ENCODE data around the gene EXOC3. TPM values are rescaled to one million over a fixed set of nuclear protein-coding genes. Genes with fewer than 3 reads are reported as not detected.
"Not testable (repeated sequence)": the region's sequence is repeated elsewhere in the genome, so short reads cannot be mapped to it uniquely, and the experiment has no call there.

The EXOC3 gene
- total RNA-seq, 1 donor from 2014 or later = 23.8 TPM

DNA sequence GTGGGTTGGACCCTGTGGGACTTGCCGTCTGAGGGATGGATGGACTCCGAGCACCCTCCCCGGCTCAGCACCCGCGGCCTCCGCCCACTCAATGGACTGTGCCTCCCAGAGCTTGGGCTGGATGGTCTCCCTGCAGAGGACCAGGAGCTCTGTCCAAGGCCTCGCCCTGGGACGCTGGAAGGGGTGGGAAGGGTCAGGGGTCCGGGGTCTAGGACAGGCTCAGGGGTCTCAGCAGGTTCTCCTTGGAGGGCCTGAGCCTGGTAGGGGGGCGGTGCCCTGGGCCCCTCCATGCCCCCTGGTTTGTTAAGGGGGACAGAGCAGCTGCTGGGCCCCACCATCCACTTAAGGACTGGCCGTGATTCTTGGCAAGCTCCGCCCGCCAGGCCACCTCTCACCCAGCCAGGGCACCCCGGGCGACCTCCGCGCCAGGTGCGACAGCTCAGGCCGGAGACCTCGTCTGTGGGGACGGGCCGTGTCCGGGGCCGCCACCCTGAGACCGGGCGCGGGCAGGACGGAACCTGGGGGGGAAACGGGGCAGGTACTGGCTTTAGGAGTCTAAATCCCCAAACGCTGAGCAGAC lies 29.2 kb downstream of the EXOC3 start:
- TF ChIP-seq CTCF (conservative IDR thresholded peaks at IDR 0.05; ENCODE audit: low read depth, low read length) = no peak
- DNase-seq (ENCODE audit: low read depth) = no peak
- H3K4me3 ChIP-seq (ENCODE audit: low read depth, low read length) = peak overlapping the region; percentile 66

DNA sequence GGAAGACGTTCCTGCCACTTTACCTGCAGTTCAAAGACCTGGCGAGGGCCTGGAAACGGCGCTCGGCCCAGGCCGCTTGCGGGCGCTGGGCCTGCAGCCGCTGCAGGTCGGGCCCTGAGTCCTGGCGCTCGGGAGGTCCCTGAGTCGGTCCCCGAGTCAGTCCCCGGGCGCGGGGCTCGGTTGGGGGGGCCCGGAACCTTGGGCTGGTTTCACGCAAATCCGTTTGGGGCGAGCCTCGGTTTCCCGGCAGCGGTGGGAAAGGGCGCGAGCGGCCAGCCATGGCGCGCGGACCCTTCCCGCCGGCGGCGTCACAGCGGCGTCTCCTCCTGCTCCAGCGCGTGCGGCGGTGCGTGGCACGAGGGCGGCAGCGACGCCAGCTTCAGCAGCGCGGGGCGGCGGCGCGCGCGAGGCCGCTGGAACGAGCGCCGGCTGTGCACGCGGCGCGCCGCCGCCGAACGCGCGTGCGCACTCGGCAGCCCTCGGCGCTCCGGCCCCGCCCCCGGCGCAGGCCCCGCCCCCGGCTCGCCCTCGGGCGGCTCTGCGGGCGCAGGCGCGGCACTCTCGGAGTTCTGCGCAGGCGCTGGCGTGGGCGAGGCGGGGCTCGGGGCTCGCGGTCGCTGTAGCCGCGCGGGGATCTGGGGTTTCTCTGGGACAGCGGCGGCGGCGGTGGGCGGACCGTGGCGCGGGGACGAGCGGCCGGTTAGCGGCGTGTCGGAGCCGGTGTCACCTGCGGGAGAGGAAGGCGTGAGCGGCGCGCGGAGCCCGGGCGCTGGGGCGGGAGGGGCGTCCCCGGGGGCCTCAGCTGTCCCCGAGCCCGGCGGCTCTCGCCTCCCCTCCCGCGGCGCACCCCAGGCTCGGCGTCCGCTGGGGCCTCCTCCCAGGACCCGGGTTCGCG lies 29.9 kb downstream of the EXOC3 start:
- peak overlapping the region; percentile 85 for H3K4me3 ChIP-seq (ENCODE audit: low read depth, low read length)
- no peak for TF ChIP-seq CTCF (conservative IDR thresholded peaks at IDR 0.05; ENCODE audit: low read depth, low read length)
- DNase-seq (ENCODE audit: low read depth) = no peak

DNA sequence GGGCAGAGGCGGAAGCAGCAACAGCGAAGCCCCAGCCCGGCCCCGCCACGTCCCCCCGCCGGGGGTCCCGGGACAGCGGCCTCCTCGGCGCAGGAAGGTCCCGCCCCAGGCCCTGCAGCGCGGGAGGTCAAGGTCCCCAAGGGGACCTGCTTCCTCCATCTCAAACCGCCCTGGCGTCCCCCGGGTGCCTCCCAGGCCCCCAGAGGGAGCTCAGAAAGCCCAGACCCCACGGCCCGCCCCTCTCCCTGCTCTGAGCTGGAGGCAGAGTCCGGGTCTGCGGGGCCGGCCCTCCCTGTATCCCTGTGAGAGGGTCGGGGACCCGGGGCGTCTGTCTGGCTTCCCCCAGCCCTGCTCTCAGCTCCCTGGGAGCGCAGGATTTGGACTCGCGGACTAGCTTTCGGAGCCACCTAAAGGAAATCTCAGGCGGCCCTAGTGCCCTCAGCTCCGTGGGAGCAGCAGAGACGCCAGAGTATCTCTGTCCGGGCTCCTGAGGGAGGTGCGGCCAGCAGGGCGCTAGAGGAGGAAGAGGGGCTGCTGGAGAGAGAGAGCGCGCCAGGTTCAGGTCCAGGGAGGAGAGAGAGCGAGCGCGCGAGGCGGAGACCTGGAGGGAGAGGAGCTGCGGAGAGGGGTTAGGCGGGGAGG lies 30.7 kb downstream of the EXOC3 start:
- TF ChIP-seq CTCF (conservative IDR thresholded peaks at IDR 0.05; ENCODE audit: low read depth, low read length) = no peak
- peak overlapping the region; percentile 85 for H3K4me3 ChIP-seq (ENCODE audit: low read depth, low read length)
- no peak for DNase-seq (ENCODE audit: low read depth)

DNA sequence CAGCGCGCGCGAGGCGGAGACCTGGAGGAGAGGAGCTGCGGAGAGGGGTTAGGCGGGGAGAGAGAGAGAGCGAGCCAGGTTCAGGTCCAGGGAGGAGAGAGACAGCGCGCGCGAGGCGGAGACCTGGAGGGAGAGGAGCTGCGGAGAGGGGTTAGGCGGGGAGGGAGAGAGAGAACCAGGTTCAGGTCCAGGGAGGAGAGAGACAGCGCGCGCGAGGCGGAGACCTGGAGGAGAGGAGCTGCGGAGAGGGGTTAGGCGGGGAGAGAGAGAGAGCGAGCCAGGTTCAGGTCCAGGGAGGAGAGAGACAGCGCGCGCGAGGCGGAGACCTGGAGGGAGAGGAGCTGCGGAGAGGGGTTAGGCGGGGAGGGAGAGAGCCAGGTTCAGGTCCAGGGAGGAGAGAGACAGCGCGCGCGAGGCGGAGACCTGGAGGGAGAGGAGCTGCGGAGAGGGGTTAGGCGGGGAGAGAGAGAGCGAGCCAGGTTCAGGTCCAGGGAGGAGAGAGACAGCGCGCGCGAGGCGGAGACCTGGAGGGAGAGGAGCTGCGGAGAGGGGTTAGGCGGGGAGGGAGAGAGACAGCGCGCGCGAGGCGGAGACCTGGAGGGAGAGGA lies 31.4 kb downstream of the EXOC3 start:
- not testable (repeated sequence) for DNase-seq (ENCODE audit: low read depth)
- H3K4me3 ChIP-seq (ENCODE audit: low read depth, low read length) = peak overlapping the region; percentile 85

DNA sequence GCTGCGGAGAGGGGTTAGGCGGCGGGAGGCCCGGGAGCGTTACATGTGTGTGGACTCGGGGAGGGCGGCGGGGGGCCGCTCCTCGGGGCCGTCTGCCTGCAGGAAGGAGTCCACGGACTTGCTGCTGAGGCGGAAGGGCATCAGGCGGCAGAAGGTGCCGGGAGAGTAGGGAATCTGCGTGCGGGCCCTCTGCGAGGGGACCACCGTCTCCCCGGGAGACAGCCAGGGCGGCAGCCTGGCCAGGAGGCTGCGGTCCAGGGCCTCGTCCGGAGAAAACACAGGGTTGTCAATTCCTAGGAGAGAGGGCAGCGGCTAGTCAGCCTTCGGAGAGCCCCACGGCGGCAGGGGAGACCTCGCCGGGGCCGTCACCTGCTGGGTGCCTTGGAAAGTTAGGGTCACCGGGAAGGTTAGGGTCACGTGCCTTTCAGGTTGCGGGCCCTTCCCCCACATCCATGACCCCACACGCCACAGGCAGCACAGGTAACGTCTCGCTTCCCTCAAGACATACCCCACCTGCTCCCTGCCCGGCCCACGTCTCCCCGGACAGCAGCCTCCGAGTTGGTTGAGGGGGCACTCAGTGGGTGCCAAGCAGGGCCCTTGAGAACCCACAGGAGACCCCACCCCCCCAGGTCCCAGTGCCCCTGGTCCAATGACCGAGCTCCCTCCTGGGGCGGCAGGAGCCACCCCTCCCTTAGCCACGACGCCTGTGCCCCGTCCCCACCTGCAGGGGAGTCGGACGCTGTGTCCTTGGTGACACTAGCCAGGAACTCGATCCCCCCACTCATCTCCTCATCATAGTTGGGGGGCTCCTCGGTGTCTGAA lies 32.1 kb downstream of the EXOC3 start:
- no peak for TF ChIP-seq CTCF (conservative IDR thresholded peaks at IDR 0.05; ENCODE audit: low read depth, low read length)
- DNase-seq (ENCODE audit: low read depth) = no peak
- H3K4me3 ChIP-seq (ENCODE audit: low read depth, low read length) = peak overlapping the region; percentile 42

DNA sequence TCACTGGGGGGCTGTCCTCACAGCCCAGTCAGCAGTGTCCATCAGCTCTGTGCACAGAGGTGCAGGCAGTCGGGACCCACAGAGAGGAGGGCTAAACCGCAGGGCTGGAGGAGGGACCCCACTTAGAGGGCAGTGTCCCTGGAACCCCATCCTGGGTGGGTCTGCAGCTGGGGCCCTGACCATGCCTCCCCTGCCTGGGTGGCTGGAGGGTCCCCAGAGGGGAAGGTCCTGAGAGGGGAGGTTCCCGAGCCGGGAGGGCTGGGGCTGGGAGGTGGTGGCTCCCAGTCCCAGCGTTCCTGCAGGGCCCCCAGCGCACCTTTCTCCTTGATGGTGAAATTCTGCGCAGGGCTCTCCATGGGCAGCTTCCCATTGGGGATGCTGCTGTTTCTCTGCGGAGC lies 32.7 kb downstream of the EXOC3 start:
- no peak overlapping the region for H3K4me3 ChIP-seq (ENCODE audit: low read depth, low read length)
- DNase-seq (ENCODE audit: low read depth) = no peak
- no peak for TF ChIP-seq CTCF (conservative IDR thresholded peaks at IDR 0.05; ENCODE audit: low read depth, low read length)

Data from epithelial cell of proximal tubule (primary cell).